Ishikawa (cell line): Measurements from ENCODE around the gene USP49.

Experiments
- CEBPB ChIP-seq: IDR thresholded peaks from 2 replicates; pipeline ENCODE4 v1.6.1; 2012
- CREB1 ChIP-seq: IDR thresholded peaks from 2 replicates; pipeline ENCODE4 v1.6.1; 2012; ENCODE audit warnings: low read depth
- EGR1 ChIP-seq: IDR thresholded peaks from 2 replicates; pipeline ENCODE4 v1.6.1; 2012
- EP300 ChIP-seq: IDR thresholded peaks from 2 replicates; pipeline ENCODE4 v1.6.1; 2012; ENCODE audit warnings: borderline replicate concordance
- FOXM1 ChIP-seq: IDR thresholded peaks from 2 replicates; pipeline ENCODE4 v1.6.1; 2012; ENCODE audit warnings: low read depth, borderline replicate concordance
- MAX ChIP-seq: IDR thresholded peaks from 2 replicates; pipeline ENCODE4 v1.6.1; 2012
- NFIC ChIP-seq: IDR thresholded peaks from 2 replicates; pipeline ENCODE4 v1.6.1; 2012
- RAD21 ChIP-seq: IDR thresholded peaks from 2 replicates; pipeline ENCODE4 v1.6.1; 2012; ENCODE audit warnings: low read depth
- REST ChIP-seq: IDR thresholded peaks from 2 replicates; pipeline ENCODE4 v1.6.1; 2012; ENCODE audit warnings: low read depth, mild to moderate bottlenecking
- TAF1 ChIP-seq: IDR thresholded peaks from 2 replicates; pipeline ENCODE4 v1.6.1; 2012; ENCODE audit warnings: low read depth, mild to moderate bottlenecking
- TCF12 ChIP-seq: IDR thresholded peaks from 2 replicates; pipeline ENCODE4 v1.6.1; 2012; ENCODE audit warnings: low read depth
- TEAD4 ChIP-seq: IDR thresholded peaks from 2 replicates; pipeline ENCODE4 v1.6.1; 2012
- USF1 ChIP-seq: IDR thresholded peaks from 2 replicates; pipeline ENCODE4 v1.6.1; 2012
- YY1 ChIP-seq: IDR thresholded peaks from 2 replicates; pipeline ENCODE4 v1.6.1; 2012; ENCODE audit warnings: low read depth
- ZBTB7A ChIP-seq: IDR thresholded peaks from 2 replicates; pipeline ENCODE4 v1.6.1; 2012; ENCODE audit warnings: low read depth

USP49 gene

GRCh38 chr6:41783106-41783780 lies 111.9 kb downstream of the USP49 start:
- TF ChIP-seq TCF12, result no peak
- TF ChIP-seq CREB1, result no peak
- no peak for TF ChIP-seq ZBTB7A
- TF ChIP-seq YY1, result no peak
- no peak for TF ChIP-seq EP300
- TF ChIP-seq USF1, result no peak
- TF ChIP-seq REST, result no peak
- no peak for TF ChIP-seq FOXM1
- no peak for TF ChIP-seq EGR1

GRCh38 chr6:41781366-41781730 lies 113.8 kb downstream of the USP49 start:
- TF ChIP-seq MAX, result peak; percentile 53
- TF ChIP-seq NFIC, result no peak
- TF ChIP-seq FOXM1, result no peak
- no peak for TF ChIP-seq EP300
- no peak for TF ChIP-seq TCF12

- no peak for TF ChIP-seq TAF1
- TF ChIP-seq ZBTB7A, result peak; percentile 53; the same call in 1 of the 2 replicates
- TF ChIP-seq NFIC, result peak; percentile 42; the same call in 1 of the 2 replicates
- TF ChIP-seq CREB1, result no peak
- TF ChIP-seq TEAD4, result no peak
- 0 out of 2 replicates have a peak, but pooled peaks have one; percentile 14 for TF ChIP-seq EGR1
- TF ChIP-seq USF1, result no peak
Measured at GRCh38 chr6:41780551-41781365, 114.4 kb downstream of the USP49 start, which contains the start of gene PRICKLE4. Gene PRICKLE4, plus strand, starts transcription at chr6:41780782. Its CDS starts 2,692 bp downstream, at chr6:41783474.

- TF ChIP-seq TCF12 (peak; percentile 65; the same call in 1 of the 2 replicates), CEBPB (no peak), EGR1 (peak; percentile 83), YY1 (peak; percentile 56; the same call in 1 of the 2 replicates), USF1 (no peak), ZBTB7A (peak; percentile 79), CREB1 (peak; percentile 37; the same call in 1 of the 2 replicates), NFIC (no peak), FOXM1 (no peak), REST (no peak), RAD21 (peak; percentile 95), EP300 (no peak), MAX (peak; percentile 48; the same call in 1 of the 2 replicates), TAF1 (0 out of 2 replicates have a peak, but pooled peaks have one; percentile 9), TEAD4 (0 out of 2 replicates have a peak, but pooled peaks have one; percentile 29)
Measured at GRCh38 chr6:41779788-41780550, 115.2 kb downstream of the USP49 start, which contains the start of gene FRS3. Gene FRS3, minus strand, starts transcription at chr6:41779900. Its CDS starts 2,913 bp downstream, at chr6:41776987.

GRCh38 chr6:41779336-41779735 lies 115.8 kb downstream of the USP49 start:
- TF ChIP-seq TAF1 (no peak), CEBPB (no peak), RAD21 (no peak), NFIC (no peak), CREB1 (no peak), EP300 (no peak), FOXM1 (no peak), REST (no peak), ZBTB7A (no peak), TCF12 (no peak), USF1 (no peak)
